GM23338 (cell line): ENCODE results near the gene SLC9A3. TPM values are rescaled to one million over a fixed set of nuclear protein-coding genes. Genes with fewer than 3 reads are reported as not detected.

Experiments
- ATAC-seq: fragments of 200-7000 bp; cut with Tn5 transposase; 3 replicates; pipeline ENCODE4 v1.9.1; 2020
- DNase-seq: peaks from one replicate; pipeline ENCODE4 v3.0.0-alpha.2; 2015; ENCODE audit warnings: low spot score
- H2AFZ ChIP-seq: fragments of 200-600 bp; sonication (generic); 2 replicates; pipeline ENCODE4 v1.8.0; 2016; ENCODE audit warnings: antibody characterized with exemption, mild to moderate bottlenecking, moderate library complexity
- H3F3A ChIP-seq: fragments of 200-600 bp; sonication (generic); replicated peaks from 2 replicates; pipeline ENCODE4 v1.8.0; 2017; ENCODE audit warnings: antibody characterized with exemption, mixed run types, low read depth
- H3K27ac ChIP-seq: fragments of 200-600 bp; sonication (generic); 2 replicates; pipeline ENCODE4 v1.6.1; 2016; ENCODE audit warnings: low read depth
- H3K27me3 ChIP-seq: fragments of 200-600 bp; sonication (generic); 2 replicates; pipeline ENCODE4 v1.8.0; 2016; ENCODE audit warnings: mild to moderate bottlenecking, mixed run types, moderate library complexity; ENCODE audit not compliant: insufficient read depth
- H3K36me3 ChIP-seq: fragments of 200-600 bp; sonication (generic); 2 replicates; pipeline ENCODE4 v1.8.0; 2016; ENCODE audit warnings: mild to moderate bottlenecking; ENCODE audit not compliant: insufficient read depth
- H3K4me1 ChIP-seq: fragments of 200-600 bp; sonication (generic); 2 replicates; pipeline ENCODE4 v1.8.0; 2016; ENCODE audit warnings: mild to moderate bottlenecking, moderate library complexity; ENCODE audit not compliant: insufficient read depth
- H3K4me2 ChIP-seq: fragments of 200-600 bp; sonication (generic); 2 replicates; pipeline ENCODE4 v1.7.1; 2017; ENCODE audit warnings: mixed run types
- H3K4me3 ChIP-seq: fragments of 200-600 bp; sonication (generic); 2 replicates; pipeline ENCODE4 v1.6.1; 2016; ENCODE audit warnings: mixed run types
- H3K79me2 ChIP-seq: fragments of 200-600 bp; sonication (generic); replicated peaks from 2 replicates; pipeline ENCODE4 v1.8.0; 2017; ENCODE audit warnings: mild to moderate bottlenecking; ENCODE audit not compliant: insufficient read depth
- H3K9me2 ChIP-seq: fragments of 200-600 bp; sonication (generic); 2 replicates; pipeline ENCODE4 v1.8.0; 2017; ENCODE audit not compliant: insufficient read depth
- H4K20me1 ChIP-seq: fragments of 200-600 bp; sonication (generic); replicated peaks from 2 replicates; pipeline ENCODE4 v1.8.0; 2017; ENCODE audit warnings: mild to moderate bottlenecking; ENCODE audit not compliant: insufficient read depth
- H3K27ac Mint-ChIP-seq: 2 replicates; pipeline ENCODE4 v1.8.0; 2020; ENCODE audit warnings: inconsistent platforms, mild to moderate bottlenecking, moderate library complexity, mixed read lengths
- H3K27me3 Mint-ChIP-seq: 3 replicates; pipeline ENCODE4 v1.8.0; 2022; ENCODE audit warnings: low read depth, mild to moderate bottlenecking, moderate library complexity, mixed read lengths, inconsistent platforms; ENCODE audit not compliant: insufficient read depth, poor library complexity
- H3K36me3 Mint-ChIP-seq: 3 replicates; pipeline ENCODE4 v1.8.0; 2021; ENCODE audit warnings: low read depth, mild to moderate bottlenecking, inconsistent platforms, moderate library complexity, mixed read lengths
- H3K4me1 Mint-ChIP-seq: 3 replicates; pipeline ENCODE4 v1.8.0; 2020; ENCODE audit warnings: mild to moderate bottlenecking, inconsistent platforms, mixed read lengths
- H3K4me3 Mint-ChIP-seq: 3 replicates; pipeline ENCODE4 v1.8.0; 2021; ENCODE audit warnings: moderate library complexity, mild to moderate bottlenecking, inconsistent platforms, mixed read lengths
- H3K9me3 Mint-ChIP-seq: 3 replicates; pipeline ENCODE4 v1.8.0; 2020; ENCODE audit warnings: moderate library complexity, mild to moderate bottlenecking, inconsistent platforms, mixed read lengths
- ETS1 ChIP-seq: IDR thresholded peaks from 2 replicates; pipeline ENCODE4 v1.6.1; 2016; ENCODE audit warnings: antibody characterized with exemption
- EZH2 ChIP-seq: fragments of 200-600 bp; sonication (generic); IDR thresholded peaks from one replicate; pipeline ENCODE4 v1.8.0; 2017; ENCODE audit warnings: antibody characterized with exemption, mild to moderate bottlenecking, low read depth; ENCODE audit not compliant: unreplicated experiment
- EZH2phosphoT487 ChIP-seq: fragments of 200-600 bp; sonication (generic); IDR thresholded peaks from one replicate; pipeline ENCODE4 v1.8.1; 2018; ENCODE audit warnings: antibody characterized with exemption; ENCODE audit not compliant: unreplicated experiment
- JUNB ChIP-seq: IDR thresholded peaks from one replicate; pipeline ENCODE4 v1.6.1; 2016; ENCODE audit warnings: antibody characterized with exemption; ENCODE audit not compliant: unreplicated experiment
- NANOG ChIP-seq: IDR thresholded peaks from 2 replicates; pipeline ENCODE4 v1.6.1; 2016; ENCODE audit warnings: antibody characterized with exemption, borderline replicate concordance
- POLR2AphosphoS5 ChIP-seq: IDR thresholded peaks from 2 replicates; pipeline ENCODE4 v1.6.1; 2016; ENCODE audit warnings: antibody characterized with exemption, low read depth
- REST ChIP-seq: IDR thresholded peaks from one replicate; pipeline ENCODE4 v1.6.1; 2018; ENCODE audit warnings: antibody characterized with exemption; ENCODE audit not compliant: unreplicated experiment
- ZNF114 ChIP-seq: fragments of 250-450 bp; sonication (Bioruptor Pico); IDR thresholded peaks from 2 replicates; pipeline ENCODE4 v1.5.0; 2020; ENCODE audit warnings: mild to moderate bottlenecking, moderate library complexity
- ZNF331 ChIP-seq: fragments of 250-450 bp; sonication (Bioruptor Pico); IDR thresholded peaks from 2 replicates; pipeline ENCODE4 v1.5.0; 2020; ENCODE audit warnings: low read depth, mild to moderate bottlenecking, moderate library complexity
- ZNF462 ChIP-seq: fragments of 250-450 bp; sonication (Bioruptor Pico); IDR thresholded peaks from 2 replicates; pipeline ENCODE4 v1.5.0; 2020; ENCODE audit warnings: mild to moderate bottlenecking, moderate library complexity
- polyA plus RNA-seq: library from polyadenylated mRNA; unstranded; fragments of >200 nt; fragmentation: Nextera tagmentation; extraction: Ambion mirVana; gene quantifications from 2 replicates; pipeline ENCODE4 v1.2.1, GENCODE V29; 2016
- total RNA-seq: library from RNA; depleted of rRNA; stranded (reverse); fragments of >200 nt; shearing (Covaris generic); gene quantifications from 2 replicates; pipeline ENCODE4 v1.2.3, GENCODE V29; 2014

Gene SLC9A3
- total and polyA plus RNA-seq, 2 experiments from 2014 or later, result 0.39 to 3.1 TPM

DNA sequence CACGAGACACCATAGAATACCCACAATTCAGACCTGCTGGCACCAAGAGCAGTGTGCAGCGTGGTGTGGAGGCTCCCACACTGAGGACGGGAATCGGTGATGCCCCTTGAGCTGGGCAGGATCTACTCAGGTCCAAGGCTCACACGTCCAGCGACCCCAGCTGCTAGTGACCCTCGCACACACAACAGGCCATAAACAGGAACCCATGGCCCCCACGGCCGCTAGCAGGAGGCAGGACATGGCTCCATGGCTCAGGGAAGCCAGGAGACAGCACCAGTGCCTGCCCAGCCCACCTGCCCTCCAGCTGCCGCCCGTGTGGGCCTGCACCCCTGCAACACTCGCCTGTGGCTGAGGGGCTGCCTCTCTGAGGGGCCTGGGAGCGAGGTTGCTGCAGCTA, 43.4 kb upstream of the SLC9A3 start:
- Mint-ChIP-seq H3K36me3 (no peaks in the 10 kb centered on the region; the same call in 2 of the 3 replicates), H3K27ac (no peak overlapping the region), H3K4me3 (no peak overlapping the region), H3K27me3 (peaks cover 15% of the 10 kb centered on the region), H3K4me1 (no peaks in the 10 kb centered on the region; the same call in 1 of the 3 replicates), H3K9me3 (no peaks in the 10 kb centered on the region; the same call in 1 of the 3 replicates)
- TF ChIP-seq POLR2AphosphoS5 (no peak), JUNB (no peak), EZH2 (no peak), ZNF114 (no peak), NANOG (no peak), ZNF462 (CRISPR knock-in tag) (no peak)
- Histone ChIP-seq H2AFZ (0 out of 2 replicates have a peak overlapping the region, but pooled peaks have one; percentile 14), H3K27me3 (peaks cover 14% of the 10 kb centered on the region), H3K4me3 (no peak overlapping the region), H3K4me2 (no peak overlapping the region), H3F3A (no peaks in the 10 kb centered on the region), H3K27ac (no peak overlapping the region), H3K79me2 (no peaks in the 10 kb centered on the region), H3K9me2 (no peaks in the 10 kb centered on the region), H3K4me1 (no peaks in the 10 kb centered on the region), H3K36me3 (no peaks in the 10 kb centered on the region), H4K20me1 (no peaks in the 10 kb centered on the region)
- DNase-seq, result no peak
- ATAC-seq, result no peak

- no peak for ATAC-seq
- no peak for DNase-seq
- TF ChIP-seq ETS1, result no peak
- TF ChIP-seq EZH2phosphoT487, result no peak
- no peak for TF ChIP-seq JUNB
- TF ChIP-seq EZH2, result no peak
- TF ChIP-seq REST, result no peak
- no peak for TF ChIP-seq POLR2AphosphoS5
- TF ChIP-seq ZNF331, result no peak
Measured at GRCh38 chr5:566636-567309, 42.5 kb upstream of the SLC9A3 start.

More at GRCh38 chr5:566636-567309, 42.5 kb upstream of the SLC9A3 start:
- Histone ChIP-seq H3K79me2 (no peaks in the 10 kb centered on the region), H3K4me3 (no peak overlapping the region), H3K36me3 (no peaks in the 10 kb centered on the region), H3K27ac (no peak overlapping the region), H3K4me1 (no peaks in the 10 kb centered on the region), H3F3A (no peaks in the 10 kb centered on the region), H3K9me2 (no peaks in the 10 kb centered on the region), H3K27me3 (peaks cover 14% of the 10 kb centered on the region), H4K20me1 (no peaks in the 10 kb centered on the region), H3K4me2 (no peak overlapping the region), H2AFZ (no peak overlapping the region)
- Mint-ChIP-seq H3K36me3 (no peaks in the 10 kb centered on the region; the same call in 2 of the 3 replicates), H3K4me3 (no peak overlapping the region; the same call in 2 of the 3 replicates), H3K27ac (no peak overlapping the region), H3K27me3 (peaks cover 15% of the 10 kb centered on the region), H3K9me3 (no peaks in the 10 kb centered on the region; the same call in 1 of the 3 replicates), H3K4me1 (no peaks in the 10 kb centered on the region; the same call in 2 of the 3 replicates)
